ENCODE data around the gene PDS5B. TPM values are rescaled to one million over a fixed set of nuclear protein-coding genes. Genes with fewer than 3 reads are reported as not detected.

The PDS5B gene
- total RNA-seq, 4 donors from 2014 or later: 48.8 to 77.1 (median 52.7) TPM

DNA sequence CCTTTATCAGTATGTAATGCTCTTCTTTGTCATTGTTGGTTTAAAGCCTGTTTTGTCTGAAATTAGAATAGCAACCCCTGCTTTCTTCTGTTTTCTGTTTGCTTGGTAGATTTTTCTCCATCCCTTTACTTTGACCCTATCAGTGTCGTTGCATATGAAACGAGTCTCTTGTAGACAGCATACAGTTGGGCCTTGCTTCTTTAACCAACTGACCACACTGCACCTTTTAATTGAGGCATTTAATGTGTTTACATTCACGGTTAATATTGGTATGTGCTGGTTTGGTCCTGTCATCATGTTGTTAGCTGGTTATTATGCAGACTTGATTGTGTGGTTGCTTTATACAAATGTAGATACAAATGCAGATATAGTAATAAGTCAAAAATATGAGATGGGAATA is 71.1 kb downstream of the PDS5B start:
- H3K4me3 ChIP-seq: no peak overlapping the region
- H3K9me3 ChIP-seq: peaks cover 0 to 18% (median 1%) of the 10 kb centered on the region in 4 donors
- H3K27ac ChIP-seq: no peak overlapping the region
- WGBS, 2 donors: 95 to 97% methylated on average over 3 of the region's 3 CpGs
- peaks cover 0 to 19% (median 0%) of the 10 kb centered on the region in 3 donors for H3K36me3 ChIP-seq
- TF ChIP-seq POLR2A (IDR thresholded peaks at IDR 0.05) (no peak), EP300 (IDR thresholded peaks at IDR 0.05) (no peak)
- TF ChIP-seq, protein P1, sequence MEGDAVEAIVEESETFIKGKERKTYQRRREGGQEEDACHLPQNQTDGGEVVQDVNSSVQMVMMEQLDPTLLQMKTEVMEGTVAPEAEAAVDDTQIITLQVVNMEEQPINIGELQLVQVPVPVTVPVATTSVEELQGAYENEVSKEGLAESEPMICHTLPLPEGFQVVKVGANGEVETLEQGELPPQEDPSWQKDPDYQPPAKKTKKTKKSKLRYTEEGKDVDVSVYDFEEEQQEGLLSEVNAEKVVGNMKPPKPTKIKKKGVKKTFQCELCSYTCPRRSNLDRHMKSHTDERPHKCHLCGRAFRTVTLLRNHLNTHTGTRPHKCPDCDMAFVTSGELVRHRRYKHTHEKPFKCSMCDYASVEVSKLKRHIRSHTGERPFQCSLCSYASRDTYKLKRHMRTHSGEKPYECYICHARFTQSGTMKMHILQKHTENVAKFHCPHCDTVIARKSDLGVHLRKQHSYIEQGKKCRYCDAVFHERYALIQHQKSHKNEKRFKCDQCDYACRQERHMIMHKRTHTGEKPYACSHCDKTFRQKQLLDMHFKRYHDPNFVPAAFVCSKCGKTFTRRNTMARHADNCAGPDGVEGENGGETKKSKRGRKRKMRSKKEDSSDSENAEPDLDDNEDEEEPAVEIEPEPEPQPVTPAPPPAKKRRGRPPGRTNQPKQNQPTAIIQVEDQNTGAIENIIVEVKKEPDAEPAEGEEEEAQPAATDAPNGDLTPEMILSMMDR (IDR thresholded peaks at IDR 0.05): no peak
- no peak for DNase-seq (ENCODE audit: low spot score in 2 of 2)
- H3K27me3 ChIP-seq: no peaks in the 10 kb centered on the region
- peaks cover 0 to 19% (median 0%) of the 10 kb centered on the region in 4 donors for H3K4me1 ChIP-seq

DNA sequence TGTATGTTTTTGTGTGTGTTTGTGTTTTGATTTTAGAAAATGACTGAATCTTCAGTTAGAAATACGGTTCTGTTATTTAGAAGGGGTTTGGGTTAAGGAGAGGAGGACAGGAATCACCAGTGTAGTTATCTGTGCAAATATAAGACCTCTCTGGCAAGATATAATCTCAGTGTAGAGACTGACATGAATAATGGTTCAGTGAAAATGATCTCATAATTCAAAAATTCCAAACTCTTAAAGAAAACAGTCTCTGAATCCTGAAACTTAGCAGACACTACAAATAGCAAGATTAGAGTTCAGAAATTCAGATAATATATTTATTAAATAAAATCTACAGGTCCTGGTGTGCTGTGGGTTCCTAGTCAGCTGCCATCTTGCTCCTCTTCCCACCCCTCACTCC is 73.5 kb downstream of the PDS5B start:
- no peaks in the 10 kb centered on the region for H3K27me3 ChIP-seq
- H3K4me3 ChIP-seq: no peak overlapping the region
- H3K9me3 ChIP-seq: peaks cover 0 to 18% (median 1%) of the 10 kb centered on the region in 4 donors
- peaks cover 0 to 12% (median 0%) of the 10 kb centered on the region in 4 donors for H3K4me1 ChIP-seq
- DNase-seq (ENCODE audit: low spot score in 2 of 2): no peak
- WGBS, 2 donors: 44 to 60% methylated on average over 1 of the region's 1 CpG
- H3K36me3 ChIP-seq: peaks cover 0 to 15% (median 0%) of the 10 kb centered on the region in 3 donors
- H3K27ac ChIP-seq: no peak overlapping the region
- no peak for TF ChIP-seq POLR2A (IDR thresholded peaks at IDR 0.05)
- no peak for TF ChIP-seq EP300 (IDR thresholded peaks at IDR 0.05)
- TF ChIP-seq, protein P1 (IDR thresholded peaks at IDR 0.05): no peak

- Histone ChIP-seq H3K9me3 (peaks cover 0 to 18% (median 1%) of the 10 kb centered on the region in 4 donors), H3K27me3 (no peaks in the 10 kb centered on the region), H3K4me3 (no peak overlapping the region), H3K27ac (no peak overlapping the region), H3K36me3 (peaks cover 0 to 12% (median 0%) of the 10 kb centered on the region in 3 donors), H3K4me1 (peaks cover 0 to 12% (median 0%) of the 10 kb centered on the region in 4 donors)
- DNase-seq (ENCODE audit: low spot score in 2 of 2): no peak
- 72 to 77% methylated on average over 2 of the region's 2 CpGs for WGBS, 2 donors
- TF ChIP-seq POLR2A (IDR thresholded peaks at IDR 0.05): no peak
- no peak for TF ChIP-seq EP300 (IDR thresholded peaks at IDR 0.05)
- TF ChIP-seq, protein P1 (IDR thresholded peaks at IDR 0.05): no peak
Observed at GRCh38 chr13:32660227-32660626, 74.0 kb downstream of the PDS5B start.

DNA sequence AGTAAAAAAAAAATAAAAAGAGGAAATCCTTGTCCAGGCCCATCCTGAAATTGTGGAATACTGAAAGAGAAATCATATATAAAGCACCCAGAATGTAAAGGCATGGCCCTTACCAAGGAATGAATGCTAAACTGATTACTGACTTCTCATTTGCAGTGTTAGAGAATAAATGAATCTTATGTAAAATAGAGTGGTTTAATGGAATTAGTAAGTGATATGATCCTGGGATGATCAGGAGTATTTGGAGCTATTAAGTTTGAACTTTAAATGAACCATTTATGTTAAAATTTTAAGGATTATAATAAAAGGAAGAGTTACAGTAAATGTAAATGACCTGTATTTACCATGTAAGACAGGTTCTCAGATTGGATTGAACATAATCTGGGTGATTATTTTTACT is 75.4 kb downstream of the PDS5B start:
- H3K9me3 ChIP-seq: peaks cover 0 to 7% (median 1%) of the 10 kb centered on the region in 4 donors
- no peak overlapping the region for H3K4me3 ChIP-seq
- no peak for DNase-seq (ENCODE audit: low spot score in 2 of 2)
- H3K4me1 ChIP-seq: peaks cover 0 to 12% (median 0%) of the 10 kb centered on the region in 4 donors
- H3K27me3 ChIP-seq: no peaks in the 10 kb centered on the region
- H3K36me3 ChIP-seq: peaks cover 0 to 8% (median 0%) of the 10 kb centered on the region in 3 donors
- H3K27ac ChIP-seq: no peak overlapping the region
- TF ChIP-seq, protein P1 (IDR thresholded peaks at IDR 0.05): no peak
- TF ChIP-seq EP300 (IDR thresholded peaks at IDR 0.05): no peak
- TF ChIP-seq POLR2A (IDR thresholded peaks at IDR 0.05): no peak

DNA sequence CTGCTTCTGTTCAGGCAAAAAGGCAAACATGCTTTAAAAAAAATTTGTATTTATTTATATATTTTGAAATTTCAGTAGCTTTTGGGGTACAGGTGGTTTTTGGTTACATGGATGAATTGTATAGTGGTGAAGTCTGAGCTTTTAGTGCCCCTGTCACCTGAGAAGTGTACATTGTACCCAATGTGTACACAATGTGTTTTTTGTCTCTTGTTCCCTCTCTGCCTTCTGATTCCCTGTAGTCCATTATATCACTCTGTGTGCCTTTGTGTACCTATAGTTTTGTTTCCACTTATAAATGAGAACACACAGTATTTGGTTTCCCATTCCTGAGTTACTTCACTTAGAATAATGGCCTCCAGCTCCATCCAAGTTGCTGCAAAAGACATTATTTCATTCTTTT is 77.4 kb downstream of the PDS5B start:
- Histone ChIP-seq H3K9me3 (no peaks in the 10 kb centered on the region), H3K27me3 (no peaks in the 10 kb centered on the region), H3K4me3 (no peak overlapping the region), H3K36me3 (peaks cover 0 to 9% (median 0%) of the 10 kb centered on the region in 3 donors), H3K27ac (no peak overlapping the region), H3K4me1 (peaks cover 0 to 12% (median 0%) of the 10 kb centered on the region in 4 donors)
- no peak for TF ChIP-seq EP300 (IDR thresholded peaks at IDR 0.05)
- TF ChIP-seq POLR2A (IDR thresholded peaks at IDR 0.05): no peak
- TF ChIP-seq, protein P1 (IDR thresholded peaks at IDR 0.05): no peak
- DNase-seq (ENCODE audit: low spot score in 2 of 2): no peak

Data from tibial nerve (tissue), 4 donors.